ENCODE results near the gene MUC15. TPM values are rescaled to one million over a fixed set of nuclear protein-coding genes. Genes with fewer than 3 reads are reported as not detected.

MUC15 gene
- total and polyA plus RNA-seq, 2 donors (not counting 3 experiments of a cell fraction or from before 2014, with no cell fraction given), result not detected

- no peaks in the 10 kb centered on the region for H3K4me1 ChIP-seq (ENCODE audit: control insufficient read depth, extremely low read depth, insufficient read depth, low read length)
- no peaks in the 10 kb centered on the region for H3K27me3 ChIP-seq (ENCODE audit: control insufficient read depth in 2 of 2, insufficient read depth in 2 of 2, low read length in 2 of 2)
- no peaks in the 10 kb centered on the region for H4K20me1 ChIP-seq (replicated peaks; ENCODE audit: control insufficient read depth, extremely low read depth, insufficient read depth, low read length)
- BruUV-seq (replicated peaks), result no TSS peak
- H3K9me3 ChIP-seq (replicated peaks; ENCODE audit: control insufficient read depth, insufficient read depth, low read length), result no peaks in the 10 kb centered on the region
- H3K27ac ChIP-seq (ENCODE audit: insufficient read depth, low read depth, low read length), result no peak overlapping the region
- no peak overlapping the region for H3K4me3 ChIP-seq (replicated peaks in 1 of 3; ENCODE audit: insufficient read depth in 1 of 3, low read depth in 1 of 3, low read length in 3 of 3)
- no peak overlapping the region for H3K9ac ChIP-seq (replicated peaks; ENCODE audit: extremely low read depth, insufficient read depth, low read length)
- ChIA-PET POLR2A (no interaction called here), CTCF (no interaction called here)
- dilution Hi-C loops (cut with MboI; ENCODE audit: extremely low pct_ligation_motif_present, low sequenced_read_pairs) (no loop called here), intact Hi-C loops (cut with micrococcal nuclease) (no loop called here)
- H3K4me2 ChIP-seq (ENCODE audit: insufficient read depth, low read length), result no peak overlapping the region
- no peak for FAIRE-seq
- no peaks in the 10 kb centered on the region for H3K9me1 ChIP-seq (replicated peaks; ENCODE audit: control insufficient read depth, extremely low read depth, insufficient read depth, low read length)
- TF ChIP-seq FOS (IDR thresholded peaks at IDR 0.05; ENCODE audit: borderline replicate concordance, insufficient read depth, low read length) (no peak), MAX (IDR thresholded peaks at IDR 0.05; ENCODE audit: insufficient read depth, insufficient read length) (no peak), GATA2 (IDR thresholded peaks at IDR 0.05; ENCODE audit: insufficient read depth, insufficient read length, low read depth, low read length) (no peak)
- H3K36me3 ChIP-seq (ENCODE audit: control insufficient read depth in 2 of 2, extremely low read depth in 1 of 2, insufficient read depth in 2 of 2, low read length in 2 of 2), result no peaks in the 10 kb centered on the region
- no peaks in the 10 kb centered on the region for H3K79me2 ChIP-seq (ENCODE audit: control insufficient read depth, insufficient read depth, low read length)
- DNase-seq (ENCODE audit: low read depth, low spot score), result no peak
- H2AFZ ChIP-seq (ENCODE audit: low read depth, low read length), result no peak overlapping the region
Observed at GRCh38 chr11:26573896-26574295, 1.8 kb upstream of the MUC15 start.

- no peaks in the 10 kb centered on the region for H3K4me1 ChIP-seq (ENCODE audit: control insufficient read depth, extremely low read depth, insufficient read depth, low read length)
- no peak overlapping the region for H3K4me2 ChIP-seq (ENCODE audit: insufficient read depth, low read length)
- no TSS peak for BruUV-seq (replicated peaks)
- no peak for TF ChIP-seq POLR2A (IDR thresholded peaks at IDR 0.05; ENCODE audit: low read depth, low read length)
- TF ChIP-seq MAX (IDR thresholded peaks at IDR 0.05; ENCODE audit: insufficient read depth, insufficient read length), result no peak
- TF ChIP-seq JUN (IDR thresholded peaks at IDR 0.05; ENCODE audit: borderline replicate concordance, insufficient read depth, insufficient read length, low read depth), result no peak
- no peak for TF ChIP-seq MYC (IDR thresholded peaks at IDR 0.05; ENCODE audit: low read depth, low read length)
- no peak for TF ChIP-seq FOS (IDR thresholded peaks at IDR 0.05; ENCODE audit: borderline replicate concordance, insufficient read depth, low read length)
- TF ChIP-seq GATA2 (IDR thresholded peaks at IDR 0.05; ENCODE audit: insufficient read depth, insufficient read length, low read depth, low read length), result no peak
- no peak for TF ChIP-seq CTCF (IDR thresholded peaks at IDR 0.05; ENCODE audit: extremely low read depth in 1 of 2, insufficient read depth in 1 of 2, low read depth in 1 of 2, low read length in 2 of 2)
- TF ChIP-seq POLR2AphosphoS5 (IDR thresholded peaks at IDR 0.05; ENCODE audit: insufficient read depth, low read depth, low read length), result no peak
- TF ChIP-seq EZH2 (IDR thresholded peaks at IDR 0.05; ENCODE audit: borderline replicate concordance, low read depth, low read length, severe bottlenecking), result no peak
- FAIRE-seq (no peak), DNase-seq (ENCODE audit: low read depth, low spot score) (no peak)
- no peak overlapping the region for H3K4me3 ChIP-seq (replicated peaks in 1 of 3; ENCODE audit: insufficient read depth in 1 of 3, low read depth in 1 of 3, low read length in 3 of 3)
- H4K20me1 ChIP-seq (replicated peaks; ENCODE audit: control insufficient read depth, extremely low read depth, insufficient read depth, low read length), result no peaks in the 10 kb centered on the region
- ChIA-PET CTCF (interaction anchor here (0.5 kb wide), 1 partner anchor 63 kb away, joined by 3 read pairs; no protein-coding TSS in a partner anchor), POLR2A (no interaction called here)
- no peaks in the 10 kb centered on the region for H3K9me1 ChIP-seq (replicated peaks; ENCODE audit: control insufficient read depth, extremely low read depth, insufficient read depth, low read length)
- no peak overlapping the region for H3K9ac ChIP-seq (replicated peaks; ENCODE audit: extremely low read depth, insufficient read depth, low read length)
- no peak overlapping the region for H2AFZ ChIP-seq (ENCODE audit: low read depth, low read length)
- no peaks in the 10 kb centered on the region for H3K79me2 ChIP-seq (ENCODE audit: control insufficient read depth, insufficient read depth, low read length)
- no peak overlapping the region for H3K27ac ChIP-seq (ENCODE audit: insufficient read depth, low read depth, low read length)
- no peaks in the 10 kb centered on the region for H3K27me3 ChIP-seq (ENCODE audit: control insufficient read depth in 2 of 2, insufficient read depth in 2 of 2, low read length in 2 of 2)
- no peaks in the 10 kb centered on the region for H3K36me3 ChIP-seq (ENCODE audit: control insufficient read depth in 2 of 2, extremely low read depth in 1 of 2, insufficient read depth in 2 of 2, low read length in 2 of 2)
- H3K9me3 ChIP-seq (replicated peaks; ENCODE audit: control insufficient read depth, insufficient read depth, low read length), result no peaks in the 10 kb centered on the region
- dilution Hi-C loops (cut with MboI; ENCODE audit: extremely low pct_ligation_motif_present, low sequenced_read_pairs) (no loop called here), intact Hi-C loops (cut with micrococcal nuclease) (no loop called here)
Observed at GRCh38 chr11:26572770-26573402, 823 bp upstream of the MUC15 start.

All from endothelial cell of umbilical vein (primary cell).